Brain pericyte (primary cell): Measurements from ENCODE around the gene ULK4.
"Not testable (repeated sequence)": the region's sequence is repeated elsewhere in the genome, so short reads cannot be mapped to it uniquely, and the experiment has no call there.

ENCODE experiments used
- DNase-seq: peaks from one replicate; pipeline ENCODE4 v3.0.0-alpha.2; 2012; ENCODE audit warnings: low read depth, low spot score

The ULK4 gene

DNA sequence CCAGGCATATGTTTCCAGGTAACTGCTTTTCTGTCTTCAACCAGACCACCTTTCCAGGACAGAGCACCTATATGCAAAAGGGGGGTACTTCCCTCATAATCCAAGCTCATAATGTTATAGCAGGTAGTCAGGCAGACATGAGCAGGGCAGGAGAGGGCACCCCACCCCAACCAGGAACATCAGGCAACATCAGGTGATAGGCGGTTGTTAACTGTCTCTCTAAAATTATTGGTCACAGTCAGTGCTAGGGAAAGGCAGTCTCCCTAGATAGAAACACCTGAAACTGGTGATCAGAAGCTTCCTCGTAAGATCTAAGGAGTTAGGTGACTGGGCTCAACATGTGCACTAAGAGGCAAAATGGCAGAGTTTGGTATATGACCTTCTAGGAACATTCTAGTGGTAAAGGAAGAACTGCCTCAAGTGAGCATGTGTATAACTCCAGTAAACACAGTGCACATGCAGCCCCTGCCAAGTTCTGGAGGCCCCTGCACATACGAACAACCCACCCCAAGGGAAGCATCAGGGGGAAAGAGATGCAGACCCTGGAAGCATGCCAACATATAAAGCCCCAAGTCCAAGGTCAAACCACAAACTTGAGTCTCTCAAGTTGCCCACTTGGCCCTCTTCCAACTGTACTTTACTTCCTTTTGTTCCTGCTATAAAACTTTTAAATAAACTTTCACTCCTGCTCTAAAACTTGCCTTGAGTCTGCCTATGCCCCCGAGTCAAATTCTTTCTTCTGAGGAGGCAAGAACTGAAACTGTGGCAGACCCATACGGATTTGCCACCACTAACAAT, 270.9 kb downstream of the ULK4 start:
- peak; percentile 47 for DNase-seq

DNA sequence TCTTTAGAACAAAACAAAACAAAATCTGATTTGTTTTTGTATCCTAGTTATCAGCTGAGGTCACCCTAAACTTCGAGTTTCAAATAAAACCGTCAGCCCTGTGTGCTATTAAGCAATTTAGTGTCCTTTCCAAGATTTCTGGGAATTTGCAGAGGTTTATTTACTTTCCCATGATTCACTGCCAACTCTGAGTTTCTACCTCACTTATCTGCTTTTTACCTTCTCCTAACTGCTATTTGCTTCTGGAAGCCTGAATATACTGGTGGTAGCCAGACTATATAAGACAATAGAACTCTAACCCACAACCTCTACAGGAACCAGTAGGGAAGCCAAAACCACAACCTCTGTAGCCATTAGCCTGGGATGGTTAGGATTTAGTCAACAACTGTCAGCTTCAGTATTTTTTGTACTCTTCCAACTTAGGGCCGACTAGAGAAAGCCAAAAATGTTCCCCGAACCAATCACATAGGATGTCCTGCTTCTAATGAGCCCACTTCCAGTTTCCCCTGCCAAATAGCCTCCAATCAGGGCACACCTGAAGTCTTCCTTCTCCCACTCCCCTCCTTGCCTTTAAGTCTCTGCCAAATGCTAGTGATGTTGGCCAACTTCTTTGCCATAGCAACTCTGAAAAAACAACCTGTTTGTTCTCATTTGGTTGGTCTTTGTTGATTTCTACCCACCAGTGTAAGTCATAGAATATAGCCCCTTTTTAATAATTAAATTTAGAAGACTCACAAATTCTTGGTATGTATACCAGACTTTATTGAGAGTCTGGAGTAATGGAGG, 273.1 kb downstream of the ULK4 start:
- no peak for DNase-seq

DNA sequence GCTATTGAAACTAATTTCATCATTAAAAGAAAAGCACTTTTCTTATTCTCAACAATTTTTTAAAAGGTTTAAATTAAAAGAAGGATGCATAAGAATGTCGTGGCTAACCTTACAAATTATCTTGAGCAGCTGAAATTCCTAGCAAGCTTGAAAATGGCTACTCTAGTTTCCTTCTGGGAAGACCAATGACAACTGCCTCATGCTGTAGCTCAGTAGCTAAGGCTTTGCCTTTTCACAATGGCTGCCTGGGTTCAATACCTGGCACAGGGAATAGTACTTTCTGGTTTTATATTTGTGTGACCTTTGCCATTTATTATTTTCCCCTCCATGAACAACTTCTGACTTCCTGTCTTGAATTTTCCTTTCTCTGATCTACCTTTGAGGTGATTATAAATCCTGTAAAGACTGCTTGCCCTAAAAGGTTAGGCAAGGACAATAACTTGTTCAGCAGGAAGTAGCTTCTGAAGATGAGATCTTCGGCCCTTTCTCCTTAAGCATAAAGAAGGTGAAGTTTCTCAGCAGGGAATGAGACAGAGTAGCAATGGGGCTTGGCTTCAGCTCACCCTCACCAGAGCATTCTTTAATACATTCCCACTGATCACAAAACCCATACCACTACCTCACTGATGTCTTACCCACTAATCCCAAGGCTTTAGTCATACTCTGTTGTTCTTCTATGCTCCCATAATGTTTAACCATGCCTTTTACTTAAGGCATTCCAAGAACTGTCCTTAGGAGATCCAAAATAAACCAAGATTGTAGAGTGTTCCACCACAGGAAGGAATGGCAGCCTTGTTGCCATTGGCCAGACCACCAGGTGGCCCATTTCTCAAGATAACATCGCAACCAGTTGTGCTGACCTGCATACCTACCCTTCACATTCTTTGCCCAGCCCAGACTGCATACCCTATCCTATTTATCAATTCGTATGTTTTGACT, 276.8 kb downstream of the ULK4 start:
- no peak for DNase-seq

DNA sequence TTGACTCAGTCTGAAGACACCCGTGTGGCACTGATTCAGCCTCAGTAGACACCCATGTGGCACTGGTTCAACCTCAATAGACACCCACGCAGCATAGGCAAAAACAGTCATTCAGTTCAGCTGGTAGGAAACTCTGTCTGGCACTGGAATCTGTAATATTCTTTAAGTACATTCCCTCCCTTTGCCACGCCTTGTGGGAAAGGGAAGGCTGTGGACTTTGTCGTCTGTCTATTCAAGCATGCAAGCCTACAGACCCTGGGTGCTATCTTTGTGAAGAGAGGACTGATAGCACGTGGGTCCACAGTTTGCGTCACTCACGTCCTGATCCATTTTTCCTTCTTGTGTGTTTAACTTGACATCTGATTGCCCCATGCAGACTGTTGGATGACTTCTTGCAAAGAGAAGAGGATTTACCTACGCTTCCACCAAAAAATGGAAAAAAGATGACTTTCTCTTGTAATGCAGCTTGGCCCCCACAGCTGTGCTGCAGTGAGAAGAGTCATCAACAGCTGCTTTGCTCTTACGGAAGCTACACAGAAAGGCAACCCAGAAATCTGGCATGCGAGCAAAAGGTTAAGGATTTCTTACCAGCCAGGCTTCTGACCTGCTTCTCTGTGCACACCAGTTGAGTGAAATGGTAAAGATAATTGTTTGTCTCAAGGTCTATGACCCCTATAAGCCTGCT, 278.1 kb downstream of the ULK4 start:
- DNase-seq = no peak

DNA sequence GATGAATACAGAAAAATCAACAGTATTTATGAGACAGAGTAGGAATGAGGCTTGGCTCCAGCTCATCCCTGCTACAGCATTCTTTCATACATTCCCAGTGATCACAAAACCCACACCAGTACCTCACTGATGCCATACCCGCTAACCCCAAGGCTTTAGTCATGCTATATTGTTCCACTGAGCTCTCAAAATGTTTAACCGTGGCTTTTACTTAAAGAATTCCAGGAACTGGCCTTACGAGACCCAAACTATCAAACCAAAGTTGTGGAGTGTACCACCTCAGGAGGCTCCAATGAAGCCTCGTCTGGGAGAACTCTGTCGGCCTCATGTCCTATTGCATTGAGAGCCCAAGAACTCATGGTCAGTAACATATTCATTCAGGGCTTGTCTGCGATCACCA, 278.9 kb downstream of the ULK4 start:
- no peak for DNase-seq

DNA sequence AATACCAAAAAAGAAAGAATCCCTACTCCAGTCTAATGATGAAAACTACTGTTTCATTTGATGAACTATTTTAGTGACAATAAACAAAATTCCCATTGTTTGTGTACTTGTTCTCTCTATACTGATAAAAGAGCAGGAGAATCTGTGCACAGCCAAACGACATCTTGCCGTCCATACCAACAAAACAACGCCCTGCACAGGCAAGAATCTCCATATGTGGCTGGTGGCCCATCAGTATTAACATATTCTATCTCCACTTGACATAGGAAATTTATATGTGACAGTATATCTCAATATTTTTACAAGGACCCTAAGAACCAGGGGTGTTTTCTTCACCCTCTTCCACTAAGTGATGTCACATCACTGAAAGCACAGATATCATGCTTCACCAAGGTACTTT, 279.5 kb downstream of the ULK4 start:
- no peak for DNase-seq

DNA sequence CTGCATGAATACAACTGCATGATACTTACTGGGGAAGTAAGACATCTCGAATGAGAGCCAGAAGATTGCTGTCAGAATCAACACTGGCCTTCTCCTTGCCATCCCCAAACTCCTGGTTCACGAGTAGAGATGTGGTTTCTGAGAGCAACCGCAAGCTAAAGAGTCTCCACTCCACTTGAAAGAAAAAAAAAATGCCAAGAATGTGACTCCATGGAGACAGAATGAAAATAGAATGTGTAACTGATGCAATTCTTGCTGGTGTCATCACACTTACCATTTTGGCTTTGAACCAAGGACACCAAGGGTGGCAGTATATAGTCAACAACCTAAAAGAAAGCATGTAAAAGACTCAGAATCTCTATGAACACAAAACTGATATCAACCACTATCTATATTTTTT, 280.4 kb downstream of the ULK4 start:
- peak; percentile 65 for DNase-seq

DNA sequence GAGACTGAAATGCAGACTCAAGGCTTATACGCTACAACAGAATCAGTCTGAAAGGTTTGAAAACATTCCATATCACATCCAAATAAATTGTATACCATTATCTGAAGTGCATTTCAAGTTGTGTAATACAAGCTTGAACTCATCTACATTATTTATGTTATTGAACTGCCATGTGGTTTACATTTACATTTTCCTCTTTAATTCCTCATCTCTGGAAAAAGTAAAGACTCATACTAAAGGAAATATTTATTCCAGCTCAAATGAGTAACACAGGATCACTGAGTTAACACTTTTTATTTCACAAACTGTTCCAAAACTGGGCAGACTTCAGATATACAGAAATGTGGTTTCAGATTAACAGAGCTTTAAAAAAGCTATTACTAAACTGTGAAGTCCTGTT, 282.5 kb downstream of the ULK4 start:
- no peak for DNase-seq

DNA sequence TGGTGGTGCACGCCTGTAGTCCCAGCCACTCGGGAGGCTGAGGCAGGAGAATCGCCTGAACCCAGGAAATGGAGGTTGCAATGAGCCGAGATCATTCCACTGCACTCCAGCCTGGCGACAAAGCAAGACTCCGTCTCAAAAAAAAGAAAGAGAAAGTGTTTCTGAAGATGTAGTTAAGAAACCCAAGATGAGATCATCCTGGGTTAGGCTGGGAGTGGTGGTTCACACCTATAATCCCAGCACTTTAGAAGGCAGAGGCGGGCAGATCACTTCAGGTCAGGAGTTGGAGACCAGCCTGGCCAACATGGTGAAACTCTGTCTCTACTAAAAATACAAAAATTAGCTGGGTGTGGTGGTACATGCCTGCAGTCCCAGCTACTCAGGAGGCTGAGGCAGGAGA, 286.8 kb downstream of the ULK4 start:
- not testable (repeated sequence) for DNase-seq

DNA sequence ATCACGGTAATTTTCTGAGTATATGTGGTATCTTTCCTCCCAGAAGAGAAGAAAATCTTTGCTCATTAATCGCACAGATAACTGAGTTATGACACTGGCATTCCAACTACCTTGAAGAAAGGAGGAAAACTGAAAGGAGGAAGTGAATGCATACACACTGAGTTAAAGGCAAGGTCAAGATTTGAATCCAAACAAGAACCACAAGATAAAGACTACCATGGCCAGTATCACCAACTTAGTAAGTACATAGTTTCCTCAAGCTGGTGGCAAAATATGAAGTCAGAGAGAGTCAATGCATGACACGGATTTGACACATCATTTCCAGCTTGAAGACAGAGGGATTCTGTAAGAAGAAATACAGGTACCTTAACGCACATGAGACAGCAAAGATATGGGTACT, 287.5 kb downstream of the ULK4 start:
- no peak for DNase-seq

DNA sequence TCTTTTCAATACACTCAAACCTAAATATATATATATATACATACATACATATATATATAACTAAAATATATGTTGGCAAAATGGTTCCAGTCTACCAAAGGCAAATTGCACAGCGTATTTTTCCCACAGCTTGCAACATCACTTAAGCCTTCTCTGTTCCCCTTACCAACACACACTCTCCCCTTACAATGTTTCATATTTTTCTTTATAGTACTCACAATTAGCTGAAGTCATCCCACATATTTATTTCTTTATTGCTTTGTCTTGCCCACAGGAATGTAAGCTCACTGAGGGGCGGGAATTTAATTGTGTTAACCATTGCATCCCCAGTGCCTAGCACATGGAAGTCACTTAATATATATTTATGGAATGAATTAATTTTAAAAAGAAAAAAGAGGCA, 288.3 kb downstream of the ULK4 start:
- no peak for DNase-seq

DNA sequence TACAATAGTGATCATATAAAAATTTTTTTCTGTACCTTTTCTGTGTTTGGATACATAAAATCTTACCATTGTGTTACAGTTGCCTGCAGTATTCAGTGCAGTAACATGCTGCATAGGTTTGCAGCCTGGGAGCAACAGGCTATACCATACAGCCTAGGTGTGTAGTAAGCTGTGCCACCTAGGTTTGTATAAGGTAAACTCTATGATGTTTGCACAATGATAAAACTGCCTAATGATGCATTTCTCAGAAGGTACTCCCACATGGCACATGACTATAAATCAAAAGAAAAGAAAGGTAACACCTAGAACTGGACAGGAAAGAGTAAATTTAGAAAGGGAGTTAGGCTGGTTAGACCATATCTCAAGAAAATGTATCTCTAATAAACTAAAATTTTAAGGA, 293.5 kb downstream of the ULK4 start:
- DNase-seq = no peak

DNA sequence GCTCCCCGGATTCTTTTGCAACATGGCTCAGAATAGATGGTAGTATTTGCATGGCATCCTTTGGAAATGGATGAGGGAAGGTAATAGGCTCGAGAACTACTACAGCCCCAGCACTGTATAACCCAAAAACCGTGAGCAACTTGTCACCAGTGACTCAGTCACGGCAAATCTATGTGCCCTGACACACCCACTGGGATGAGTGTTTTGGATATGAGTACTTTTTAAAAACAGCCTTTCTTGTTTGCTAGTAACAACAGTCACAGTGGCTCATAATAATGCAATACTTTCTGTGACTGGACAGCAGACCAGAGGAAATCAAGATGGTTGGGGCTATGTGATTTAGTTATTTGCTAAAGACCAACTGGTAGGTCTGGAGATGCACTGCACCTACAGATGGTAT, 299.6 kb downstream of the ULK4 start:
- DNase-seq = no peak

DNA sequence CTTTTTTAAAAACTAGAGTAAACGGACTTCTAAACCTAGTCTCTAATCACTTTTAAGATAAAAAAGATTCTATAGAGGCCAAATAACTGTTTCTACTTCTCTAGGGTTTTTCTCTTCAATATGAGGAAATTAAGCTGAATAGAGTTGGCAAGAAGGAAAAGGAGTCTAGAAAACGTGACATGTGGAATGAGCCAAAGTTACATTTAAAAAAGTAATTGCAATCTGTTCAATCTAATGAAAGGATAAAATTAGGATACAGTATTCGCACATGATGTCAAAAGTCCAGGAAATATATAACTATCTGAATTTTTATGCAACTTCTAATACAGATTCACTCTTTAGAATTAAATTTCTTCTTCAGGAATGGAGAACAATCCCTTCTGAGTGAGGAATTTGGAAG, 300.1 kb downstream of the ULK4 start:
- no peak for DNase-seq

DNA sequence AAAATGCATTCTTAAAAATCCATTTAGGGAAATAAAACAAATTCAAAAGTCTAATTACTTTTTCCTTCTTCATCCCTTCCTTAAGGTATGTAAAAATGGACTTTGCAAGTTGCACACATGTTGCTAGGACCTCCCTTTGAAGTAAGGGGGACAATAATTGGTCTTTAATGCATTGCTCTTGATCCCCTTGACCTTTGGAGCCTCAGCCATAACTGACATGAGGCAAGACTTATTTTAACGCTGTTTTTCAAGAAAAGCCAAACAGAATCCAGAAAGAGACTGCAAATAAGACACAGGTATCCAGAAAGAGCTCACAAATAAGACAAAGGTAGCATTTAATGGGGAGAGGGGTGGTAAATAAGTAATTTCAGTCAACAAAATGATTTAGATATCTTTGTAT, 301.4 kb downstream of the ULK4 start:
- DNase-seq = no peak

DNA sequence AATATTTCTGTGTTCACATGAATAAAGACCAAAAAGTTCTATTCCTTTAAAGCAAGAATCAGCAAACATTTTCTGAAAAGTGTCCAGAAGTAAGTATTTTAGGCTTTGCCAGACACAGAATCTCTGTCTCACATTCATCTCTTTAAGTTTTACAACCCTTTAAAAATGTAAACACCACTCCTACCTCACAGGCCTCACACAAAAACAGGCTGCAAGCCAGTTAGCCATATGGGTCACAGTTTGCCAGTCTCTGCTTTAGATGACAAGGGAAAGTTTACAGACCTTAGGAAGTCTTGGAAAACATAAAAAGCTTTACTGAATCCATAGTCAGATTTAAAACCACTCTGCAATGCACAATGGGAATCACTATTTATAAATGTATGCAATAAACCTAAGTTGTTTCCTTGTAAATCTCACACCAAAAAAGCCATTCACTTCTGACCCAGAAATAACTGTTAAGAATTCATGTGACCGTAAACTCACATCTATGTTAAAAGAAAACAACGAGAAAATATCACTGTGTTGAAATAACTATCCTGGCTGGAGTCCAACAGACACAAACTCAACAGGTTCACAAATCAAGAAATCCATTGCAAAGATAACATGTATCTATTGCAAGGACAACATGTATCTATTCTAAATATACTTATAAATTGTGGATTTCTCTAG, 308.2 kb downstream of the ULK4 start:
- DNase-seq = peak; percentile 57

DNA sequence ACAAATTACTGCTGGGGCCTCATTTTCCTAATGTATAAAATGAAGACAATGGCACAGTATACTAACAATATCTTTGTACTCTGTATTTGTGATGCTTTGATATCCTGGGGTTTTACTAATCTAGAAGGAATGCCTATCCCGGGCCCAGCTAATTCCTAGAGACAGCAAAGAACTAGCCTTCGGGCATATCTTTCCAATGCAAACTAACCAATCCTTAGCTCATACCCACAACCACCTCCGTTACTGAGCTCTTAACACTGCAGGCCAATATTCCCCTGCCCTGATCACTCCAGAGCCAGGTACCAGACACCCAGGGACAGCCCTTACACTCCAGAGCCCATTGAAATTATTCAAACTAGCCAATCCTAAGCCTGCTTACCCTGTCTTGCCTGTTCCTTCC, 309.0 kb downstream of the ULK4 start:
- DNase-seq = no peak

DNA sequence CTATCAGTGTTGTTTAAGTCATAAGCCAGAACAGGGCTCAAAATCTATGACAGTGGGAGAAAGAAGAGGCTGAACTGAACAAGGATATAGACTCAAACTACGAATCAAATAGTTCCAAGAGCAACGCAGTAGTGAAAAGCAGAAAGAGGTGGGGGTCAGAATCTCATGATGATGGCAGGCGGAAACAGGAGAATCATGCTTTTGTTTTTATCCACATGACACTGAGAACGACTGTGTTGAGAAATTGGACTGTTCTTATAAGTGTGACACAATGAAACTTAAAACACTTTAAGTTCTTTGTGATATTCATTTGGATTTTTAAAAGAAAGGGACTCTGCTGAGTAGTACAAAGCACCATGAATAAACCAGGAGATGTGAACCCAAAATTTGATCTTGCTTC, 309.4 kb downstream of the ULK4 start:
- DNase-seq = no peak

DNA sequence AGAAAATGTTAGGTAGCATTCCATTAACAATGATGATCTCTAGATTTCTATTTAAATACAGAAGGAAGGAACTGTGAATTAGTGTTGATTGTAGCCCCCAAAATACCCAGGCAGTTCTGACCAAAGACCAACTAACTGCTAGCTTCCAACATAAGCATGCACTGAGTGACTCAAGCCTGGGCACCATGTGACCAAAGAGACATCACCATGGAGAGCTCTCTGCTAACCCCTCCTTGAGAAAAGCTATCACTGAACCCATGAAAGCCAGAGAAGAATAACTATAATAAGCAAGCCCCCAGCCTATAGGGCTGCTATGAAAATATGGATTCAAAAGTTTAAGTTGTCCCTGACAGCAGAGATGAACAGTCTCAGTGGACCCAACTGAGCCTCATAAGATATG, 310.2 kb downstream of the ULK4 start:
- no peak for DNase-seq

DNA sequence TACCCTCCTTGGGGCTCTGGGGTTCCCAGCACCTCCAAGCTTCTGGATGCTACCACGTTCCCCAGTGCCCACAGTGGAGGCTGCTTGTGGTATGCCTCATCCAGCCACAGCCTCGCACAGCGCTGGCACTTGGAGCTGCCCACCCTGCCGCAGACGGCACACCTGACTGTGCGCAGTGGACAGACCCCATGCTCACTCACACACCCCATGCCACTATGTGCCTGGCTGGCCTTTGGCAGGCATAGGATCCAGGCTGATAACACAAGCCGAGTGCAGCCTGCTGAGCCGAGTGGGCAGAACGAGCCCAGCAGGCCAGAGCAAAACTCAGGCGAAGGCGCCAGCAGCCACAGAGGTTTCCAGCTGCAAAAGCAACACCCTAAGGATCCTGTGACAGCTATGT, 311.5 kb downstream of the ULK4 start:
- no peak for DNase-seq

DNA sequence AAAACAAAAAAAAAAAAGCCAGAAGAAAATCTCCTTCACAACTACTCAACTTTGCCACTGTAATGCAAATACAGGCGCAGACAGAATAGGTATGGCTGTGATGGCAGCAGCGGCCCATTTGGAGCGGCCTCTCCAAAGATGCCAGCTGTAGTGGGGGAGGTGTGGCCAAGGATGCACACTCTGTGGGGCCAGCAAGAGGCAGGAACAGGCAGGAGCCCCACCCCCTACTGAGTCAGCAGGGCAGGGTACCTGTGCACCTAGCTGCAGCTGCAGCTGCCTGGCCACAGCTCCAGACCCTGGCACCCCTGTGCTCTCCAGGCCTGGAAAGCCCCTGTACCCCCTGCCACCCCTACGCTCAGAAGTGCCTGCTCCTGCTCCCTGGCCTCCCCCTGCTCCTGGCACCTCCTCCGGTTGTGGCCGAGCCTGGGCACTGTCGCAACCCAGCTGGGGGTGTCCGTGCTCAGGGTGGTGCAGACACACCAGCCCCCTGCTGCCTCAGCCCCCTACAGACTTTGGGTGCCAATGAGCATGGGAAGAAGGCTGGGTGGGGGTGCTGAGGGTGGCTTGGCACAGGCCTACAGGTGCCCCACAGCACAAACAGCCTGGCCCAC, 312.7 kb downstream of the ULK4 start:
- DNase-seq = no peak
